Measurements from ENCODE around the gene HDAC9.
"Not testable (repeated sequence)": the region's sequence is repeated elsewhere in the genome, so short reads cannot be mapped to it uniquely, and the experiment has no call there.

HDAC9 gene

GRCh38 chr7:18900803-18901202, 405.3 kb downstream of the HDAC9 start:
- DNase-seq (ENCODE audit: low spot score), result no peak

- DNase-seq (ENCODE audit: low spot score), result no peak
These were observed 405.8 kb downstream of the HDAC9 start for GRCh38 chr7:18901351-18901750.

DNA sequence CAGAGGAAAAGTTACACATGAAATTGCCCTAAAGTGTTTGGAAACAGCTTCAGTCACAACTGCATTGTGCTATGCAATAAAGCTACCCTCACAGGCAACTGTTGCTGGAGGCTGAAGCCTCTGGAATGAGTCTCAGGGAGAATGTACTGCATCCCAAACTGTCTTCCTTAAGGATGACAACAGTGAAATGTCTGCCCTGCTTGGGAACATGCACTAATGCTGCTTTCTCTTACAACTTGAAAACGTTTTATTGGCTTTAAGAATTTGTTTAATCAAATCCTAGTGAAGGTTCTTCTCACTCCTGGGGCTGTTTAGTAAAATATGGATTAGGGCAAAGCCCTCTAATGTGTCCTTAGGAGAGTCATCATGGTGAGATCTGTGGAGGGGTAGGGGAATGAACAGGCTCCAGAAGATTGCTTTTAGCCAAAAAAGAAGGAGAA, 406.5 kb downstream of the HDAC9 start:
- DNase-seq (ENCODE audit: low spot score), result no peak

DNA sequence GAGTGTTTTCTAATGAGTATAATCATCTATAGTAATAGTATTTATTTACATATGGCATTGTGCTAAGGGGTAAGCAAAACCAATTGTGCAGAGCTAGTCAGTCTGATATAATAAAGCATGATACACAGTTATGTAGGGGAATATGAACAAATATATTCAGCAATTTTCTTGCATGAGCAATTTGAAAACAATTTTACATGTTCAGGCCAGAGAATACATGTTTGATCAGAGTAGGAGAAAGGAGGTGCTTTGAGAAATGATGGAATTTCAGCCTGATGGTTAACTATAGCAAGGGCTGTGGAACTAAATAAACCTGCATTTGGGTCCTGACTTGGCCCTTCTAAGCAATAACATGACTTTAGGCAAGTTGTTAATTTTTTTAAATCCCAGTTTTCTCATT, 407.3 kb downstream of the HDAC9 start:
- DNase-seq (ENCODE audit: low spot score), result no peak

DNA sequence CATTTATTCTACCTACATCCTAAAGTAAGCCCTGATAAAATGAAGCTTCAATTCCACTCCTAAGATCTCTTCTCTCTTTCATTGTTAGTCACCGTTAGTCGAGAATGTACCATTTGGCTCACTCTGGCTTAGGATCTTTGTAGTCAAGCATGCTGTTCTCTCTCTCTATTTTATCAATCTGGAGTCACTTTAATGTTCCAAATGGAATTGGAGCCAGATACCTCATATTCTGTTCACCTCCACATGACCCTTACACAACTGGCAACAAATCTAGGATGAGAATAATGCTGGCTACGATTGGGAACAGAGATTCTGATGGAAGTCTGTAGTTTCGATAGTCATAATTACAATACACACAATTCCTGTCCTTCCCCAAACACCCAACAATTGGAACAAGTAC, 408.1 kb downstream of the HDAC9 start:
- DNase-seq (ENCODE audit: low spot score), result no peak

DNA sequence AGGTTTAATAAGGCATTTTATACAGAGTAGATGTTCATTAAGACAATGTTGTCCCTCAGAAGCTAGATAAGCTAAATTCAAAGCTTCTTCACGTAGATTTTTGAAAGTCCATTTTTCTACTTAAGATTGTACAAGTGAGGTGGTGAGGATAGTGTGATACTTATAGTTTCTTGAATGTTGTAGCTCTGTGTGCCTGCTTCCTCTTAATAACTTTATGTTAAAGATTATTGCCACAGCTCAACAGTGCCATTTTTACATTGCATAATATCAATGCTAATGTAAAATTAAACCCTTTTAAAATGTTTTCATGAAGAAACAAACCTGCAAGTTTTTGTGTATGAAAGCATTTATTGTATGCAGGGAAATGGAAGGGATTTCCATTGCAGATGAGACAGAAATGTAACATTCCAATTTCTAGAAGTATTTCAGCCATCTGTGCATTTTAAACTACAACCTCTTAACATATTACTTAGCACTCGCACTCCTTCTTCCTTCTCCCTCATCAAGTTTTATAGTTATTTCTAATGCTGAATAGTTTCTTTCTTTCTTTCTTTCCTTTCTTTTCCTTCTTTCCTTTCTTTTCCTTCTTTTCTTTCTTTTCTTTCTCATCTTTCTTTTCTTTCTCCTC, 409.9 kb downstream of the HDAC9 start:
- DNase-seq (ENCODE audit: low spot score), result no peak

DNA sequence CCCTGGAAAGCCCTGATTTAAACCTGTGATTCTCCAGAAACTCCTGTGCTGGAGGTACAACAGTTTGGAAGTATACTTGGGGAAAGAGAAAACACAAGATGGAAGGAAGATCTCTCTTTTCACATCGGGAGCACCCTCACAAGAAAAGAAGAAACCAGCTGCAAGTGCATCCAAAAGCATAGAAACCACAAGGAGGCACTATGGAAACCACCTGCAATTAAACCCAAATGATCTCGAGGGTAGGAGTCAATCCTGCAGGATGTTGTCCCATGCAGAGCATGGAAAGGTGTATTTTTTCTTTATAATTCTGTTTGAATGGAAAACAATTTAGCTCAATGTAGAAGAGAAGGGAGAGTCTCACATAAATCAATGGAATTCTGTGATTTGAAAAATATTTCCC, 411.4 kb downstream of the HDAC9 start:
- DNase-seq (ENCODE audit: low spot score), result no peak

DNA sequence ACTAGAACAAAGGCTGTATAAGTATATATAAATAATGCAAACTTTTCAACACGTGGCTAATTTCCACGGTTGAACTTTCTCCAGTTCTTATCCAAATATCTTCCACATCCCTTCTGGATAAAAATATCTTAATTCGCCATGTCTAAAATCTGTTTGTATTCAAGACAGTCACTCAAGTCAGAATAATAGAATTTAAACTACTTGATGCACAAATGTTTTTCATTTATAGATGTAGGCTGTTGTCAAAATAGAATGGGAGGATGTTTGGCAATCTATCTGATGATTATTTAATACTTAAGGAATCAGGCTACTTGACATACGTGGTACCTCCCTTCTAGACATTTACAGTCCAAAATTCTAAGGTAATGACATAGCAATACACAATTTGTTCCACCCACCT, 417.6 kb downstream of the HDAC9 start:
- DNase-seq (ENCODE audit: low spot score), result no peak

GRCh38 chr7:18916826-18917225, 421.3 kb downstream of the HDAC9 start:
- DNase-seq (ENCODE audit: low spot score), result no peak

GRCh38 chr7:18927134-18927533, 431.6 kb downstream of the HDAC9 start:
- DNase-seq (ENCODE audit: low spot score), result peak; percentile 4

- no peak for DNase-seq (ENCODE audit: low spot score)
These were observed 440.7 kb downstream of the HDAC9 start for GRCh38 chr7:18936265-18936664.

- DNase-seq (ENCODE audit: low spot score), result no peak
These were observed 444.4 kb downstream of the HDAC9 start for GRCh38 chr7:18939771-18940592.

GRCh38 chr7:18940593-18941134, 445.1 kb downstream of the HDAC9 start:
- DNase-seq (ENCODE audit: low spot score), result no peak

DNA sequence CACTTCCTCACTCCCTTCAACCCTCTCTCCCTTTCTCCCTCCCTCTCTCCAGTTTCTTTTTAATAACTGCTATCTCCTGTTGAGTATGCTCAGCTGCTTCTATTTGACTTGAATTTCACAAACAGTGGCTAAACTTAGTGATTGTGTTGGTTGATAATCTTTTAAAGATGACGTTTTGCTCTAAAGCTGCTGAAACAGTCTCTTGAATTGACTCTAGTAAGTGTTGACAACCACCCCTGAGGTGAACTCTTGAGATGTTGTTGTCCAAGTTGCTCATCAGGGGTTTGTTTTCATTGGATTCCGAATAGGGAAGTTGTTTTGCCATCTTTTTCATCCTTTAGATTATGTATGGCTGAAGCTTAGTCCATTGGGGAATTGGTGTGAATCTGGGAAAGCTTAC, 445.7 kb downstream of the HDAC9 start:
- DNase-seq (ENCODE audit: low spot score), result no peak

DNA sequence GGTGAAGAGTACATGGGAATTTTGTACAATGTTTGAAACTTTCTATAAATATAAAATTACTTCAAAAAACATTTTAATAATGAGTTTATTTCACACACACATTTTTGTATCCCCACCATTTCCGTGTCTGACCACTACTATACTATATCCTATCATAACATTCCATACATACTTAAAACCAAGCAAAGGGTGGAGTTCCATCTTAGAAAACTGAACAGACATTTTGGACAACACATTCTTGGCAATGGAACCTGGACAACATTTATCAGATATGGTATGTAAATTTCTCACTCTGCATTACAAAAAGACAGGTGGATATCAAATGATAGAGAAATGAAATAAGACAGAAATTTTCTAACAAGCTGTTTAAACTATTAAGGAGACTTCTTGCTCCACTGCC, 453.0 kb downstream of the HDAC9 start:
- no peak for DNase-seq (ENCODE audit: low spot score)

DNA sequence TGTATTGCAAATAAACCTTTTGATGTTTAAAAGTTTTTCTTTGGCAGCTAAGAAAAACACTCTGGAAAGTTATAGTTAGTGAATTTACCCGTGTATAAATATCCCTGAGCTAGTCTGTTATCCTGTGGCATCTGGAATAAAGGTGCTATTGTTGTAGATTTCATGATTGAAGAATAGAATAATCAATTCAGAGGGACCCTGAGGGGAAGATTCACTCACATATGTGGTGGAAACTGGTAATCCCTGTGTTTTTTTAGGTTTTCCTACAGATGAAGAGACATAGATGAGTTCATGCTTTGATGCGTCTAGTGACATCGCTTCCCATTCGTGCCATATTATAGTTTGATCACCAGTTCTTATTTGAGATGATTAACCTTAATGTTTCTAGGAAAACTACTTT, 457.3 kb downstream of the HDAC9 start:
- no peak for DNase-seq (ENCODE audit: low spot score)

DNA sequence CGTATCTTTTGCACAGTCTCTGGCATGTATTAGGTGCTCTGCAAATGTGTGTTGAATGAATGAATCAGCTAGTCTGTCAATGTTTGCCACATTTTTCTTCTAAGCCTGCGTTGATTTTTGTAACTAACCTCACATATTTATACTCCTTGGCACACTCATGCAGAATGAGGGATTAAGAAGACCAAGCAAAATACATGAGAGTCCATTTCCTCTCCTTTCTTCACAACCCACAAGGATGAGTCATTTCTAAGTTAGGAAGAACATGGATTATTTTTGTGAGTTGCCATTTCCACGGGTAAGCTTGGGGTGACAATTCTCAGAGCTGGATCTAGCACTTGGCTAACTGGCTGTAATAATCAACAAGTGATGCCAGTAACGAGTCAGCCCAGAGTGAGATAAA, 463.1 kb downstream of the HDAC9 start:
- DNase-seq (ENCODE audit: low spot score), result peak; percentile 11

- no peak for DNase-seq (ENCODE audit: low spot score)
These were observed 465.2 kb downstream of the HDAC9 start for GRCh38 chr7:18960725-18961124.

- no peak for DNase-seq (ENCODE audit: low spot score)
These were observed 466.5 kb downstream of the HDAC9 start for GRCh38 chr7:18962031-18962430.

GRCh38 chr7:18965657-18966056, 470.1 kb downstream of the HDAC9 start:
- no peak for DNase-seq (ENCODE audit: low spot score)

DNA sequence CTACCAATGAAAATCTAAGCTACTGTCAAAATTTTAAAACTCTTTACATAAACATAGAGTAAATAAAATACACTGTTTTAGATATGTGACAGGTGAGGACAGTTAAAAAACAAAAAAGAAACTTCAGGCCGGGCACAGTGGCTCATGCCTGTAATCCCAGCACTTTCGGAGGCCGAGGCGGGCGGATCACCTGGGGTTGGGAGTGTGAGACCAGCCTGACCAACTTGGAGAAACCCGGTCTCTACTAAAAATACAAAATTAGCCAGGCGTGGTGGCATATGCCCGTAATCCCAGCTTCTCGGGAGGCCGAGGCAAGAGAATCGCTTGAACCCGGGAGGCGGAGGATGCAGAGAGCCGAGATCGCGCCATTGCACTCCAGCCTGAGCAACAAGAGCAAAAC, 472.2 kb downstream of the HDAC9 start:
- DNase-seq (ENCODE audit: low spot score), result not testable (repeated sequence)

GRCh38 chr7:18971839-18972238, 476.3 kb downstream of the HDAC9 start:
- no peak for DNase-seq (ENCODE audit: low spot score)

GRCh38 chr7:18974803-18975202, 479.3 kb downstream of the HDAC9 start:
- peak; percentile 34 for DNase-seq (ENCODE audit: low spot score)

Data from kidney tubule cell (primary cell).